ENCODE results near the gene GHRHR.

GHRHR gene

DNA sequence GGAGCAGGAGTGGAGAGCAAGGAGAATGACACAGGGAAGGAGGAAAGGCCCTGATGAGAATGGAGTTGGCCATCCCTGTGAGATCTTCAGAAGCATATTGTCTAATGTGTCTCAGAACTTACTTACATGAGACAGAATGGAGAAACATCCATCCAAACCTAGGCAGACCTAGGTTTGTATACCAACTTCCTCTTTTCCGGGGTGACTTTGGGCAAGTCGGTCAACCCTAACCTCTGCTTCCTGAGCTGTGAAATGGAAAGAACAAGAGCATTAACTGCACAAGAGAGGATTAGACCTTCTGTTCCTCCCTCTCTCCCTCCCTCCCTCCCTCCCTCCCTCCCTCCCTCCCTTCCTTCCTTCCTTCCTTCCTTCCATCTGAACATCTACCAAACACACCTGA, 4.5 kb downstream of the GHRHR start:
- DNase-seq (ENCODE audit: low read depth in 1 of 2, low spot score in 1 of 2) = no peak

DNA sequence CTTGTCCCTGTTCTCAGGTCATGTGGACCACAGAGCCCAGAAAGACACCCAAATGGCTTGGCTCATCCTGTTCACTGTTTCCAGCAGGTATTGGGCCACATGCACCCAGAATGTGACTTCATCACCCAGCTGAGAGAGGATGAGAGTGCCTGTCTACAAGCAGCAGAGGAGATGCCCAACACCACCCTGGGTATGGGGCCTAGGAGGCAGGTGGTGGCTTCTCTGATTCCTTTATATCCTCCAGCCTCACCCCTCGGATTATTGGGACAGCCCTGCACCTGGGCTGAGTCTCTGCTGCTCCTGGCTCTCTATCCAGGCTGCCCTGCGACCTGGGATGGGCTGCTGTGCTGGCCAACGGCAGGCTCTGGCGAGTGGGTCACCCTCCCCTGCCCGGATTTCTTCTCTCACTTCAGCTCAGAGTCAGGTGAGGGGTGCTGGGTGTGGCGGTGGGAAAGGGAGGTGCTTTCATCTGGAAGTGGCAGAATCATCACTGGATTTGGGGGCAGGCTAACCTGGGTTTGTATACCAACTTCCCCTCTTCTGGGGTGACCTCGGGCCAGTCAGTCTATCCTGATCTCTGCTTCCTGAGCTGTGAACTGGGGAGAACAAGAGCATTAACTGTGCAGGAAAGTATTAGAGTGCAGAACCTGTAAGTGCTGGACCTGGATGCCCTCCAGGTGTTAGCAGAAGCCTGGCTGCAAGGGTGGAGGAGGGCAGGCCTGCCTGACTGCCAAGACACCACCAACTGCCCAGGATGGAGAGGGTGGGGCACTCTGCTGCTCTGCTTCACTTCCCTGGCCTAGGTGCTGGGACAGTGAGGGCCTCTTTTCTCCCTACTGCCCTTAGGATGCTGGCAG, 5.2 kb downstream of the GHRHR start:
- no peak for DNase-seq (ENCODE audit: low read depth in 1 of 2, low spot score in 1 of 2)

DNA sequence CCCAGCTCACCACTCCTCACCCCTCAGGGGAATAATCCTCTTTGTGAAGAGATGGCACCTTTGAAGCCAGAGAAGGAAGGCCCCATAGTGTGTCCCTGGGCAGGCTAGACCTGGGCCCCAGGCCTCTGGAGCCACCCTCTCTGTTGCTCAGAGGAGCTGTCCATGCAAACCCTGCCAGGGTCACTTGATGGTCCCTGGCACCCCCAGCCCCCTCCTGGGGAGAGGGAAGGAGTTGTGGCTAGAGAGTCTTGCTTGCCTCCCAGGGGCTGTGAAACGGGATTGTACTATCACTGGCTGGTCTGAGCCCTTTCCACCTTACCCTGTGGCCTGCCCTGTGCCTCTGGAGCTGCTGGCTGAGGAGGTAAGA, 5.8 kb downstream of the GHRHR start:
- no peak for DNase-seq (ENCODE audit: low read depth in 1 of 2, low spot score in 1 of 2)

DNA sequence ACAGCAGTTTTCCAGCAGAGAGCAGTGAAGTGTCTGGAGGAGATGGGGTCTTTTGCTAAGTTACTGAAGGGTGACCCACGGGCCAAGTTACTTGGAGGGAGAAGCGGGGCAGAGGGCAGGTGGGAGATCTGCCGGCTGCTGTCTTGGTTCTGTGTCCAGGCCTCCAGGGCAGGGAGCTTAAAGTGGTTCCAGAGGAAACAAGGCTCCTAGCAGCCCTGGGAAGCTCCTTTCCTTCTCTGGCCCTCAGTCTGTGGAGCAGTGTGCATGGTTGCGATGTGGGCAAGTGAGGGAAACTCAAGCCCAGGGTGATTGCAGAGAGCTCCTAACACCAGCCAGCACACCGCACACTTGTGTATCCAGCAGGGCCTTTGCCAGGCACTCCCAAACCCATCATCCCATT, 6.3 kb downstream of the GHRHR start:
- DNase-seq (ENCODE audit: low read depth in 1 of 2, low spot score in 1 of 2) = no peak

GRCh38 chr7:30970594-30971094, 6.9 kb downstream of the GHRHR start:
- DNase-seq (ENCODE audit: low read depth in 1 of 2, low spot score in 1 of 2) = no peak

GRCh38 chr7:30971440-30971839, 7.7 kb downstream of the GHRHR start:
- no peak for DNase-seq (ENCODE audit: low read depth in 1 of 2, low spot score in 1 of 2)

DNA sequence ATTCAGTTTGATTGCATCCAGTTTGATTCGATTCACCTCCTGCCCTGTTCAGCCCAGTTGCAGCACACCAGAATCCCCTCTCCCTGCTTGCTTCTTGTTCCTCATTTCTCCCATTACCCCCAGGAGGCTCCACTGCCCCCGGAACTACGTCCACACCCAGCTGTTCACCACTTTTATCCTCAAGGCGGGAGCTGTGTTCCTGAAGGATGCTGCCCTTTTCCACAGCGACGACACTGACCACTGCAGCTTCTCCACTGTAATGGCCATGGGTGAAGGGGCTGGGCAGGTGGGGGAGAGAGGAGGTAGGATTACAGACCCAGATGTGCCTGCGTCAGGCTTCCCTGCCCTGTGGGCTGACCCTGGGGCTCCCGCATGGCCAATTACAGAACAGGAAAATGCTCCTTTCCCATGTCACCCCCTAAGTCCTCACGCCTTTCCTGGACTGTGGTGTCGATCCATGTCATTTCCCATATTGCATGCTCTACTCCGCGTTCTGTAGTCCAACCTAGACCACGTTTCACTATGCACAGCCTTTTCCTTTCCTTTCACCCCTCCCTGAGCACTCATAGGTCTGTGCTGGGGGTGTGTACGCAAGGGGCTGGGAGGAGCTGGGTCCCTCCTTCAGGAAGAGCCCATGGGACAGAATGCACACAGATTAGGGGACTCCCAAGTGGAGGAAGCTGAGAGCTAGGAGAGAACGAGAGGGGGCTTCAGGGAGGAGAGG, 8.2 kb downstream of the GHRHR start:
- DNase-seq (ENCODE audit: low read depth in 1 of 2, low spot score in 1 of 2) = no peak

GRCh38 chr7:30973292-30973691, 9.5 kb downstream of the GHRHR start:
- no peak for DNase-seq (ENCODE audit: low read depth in 1 of 2, low spot score in 1 of 2)

DNA sequence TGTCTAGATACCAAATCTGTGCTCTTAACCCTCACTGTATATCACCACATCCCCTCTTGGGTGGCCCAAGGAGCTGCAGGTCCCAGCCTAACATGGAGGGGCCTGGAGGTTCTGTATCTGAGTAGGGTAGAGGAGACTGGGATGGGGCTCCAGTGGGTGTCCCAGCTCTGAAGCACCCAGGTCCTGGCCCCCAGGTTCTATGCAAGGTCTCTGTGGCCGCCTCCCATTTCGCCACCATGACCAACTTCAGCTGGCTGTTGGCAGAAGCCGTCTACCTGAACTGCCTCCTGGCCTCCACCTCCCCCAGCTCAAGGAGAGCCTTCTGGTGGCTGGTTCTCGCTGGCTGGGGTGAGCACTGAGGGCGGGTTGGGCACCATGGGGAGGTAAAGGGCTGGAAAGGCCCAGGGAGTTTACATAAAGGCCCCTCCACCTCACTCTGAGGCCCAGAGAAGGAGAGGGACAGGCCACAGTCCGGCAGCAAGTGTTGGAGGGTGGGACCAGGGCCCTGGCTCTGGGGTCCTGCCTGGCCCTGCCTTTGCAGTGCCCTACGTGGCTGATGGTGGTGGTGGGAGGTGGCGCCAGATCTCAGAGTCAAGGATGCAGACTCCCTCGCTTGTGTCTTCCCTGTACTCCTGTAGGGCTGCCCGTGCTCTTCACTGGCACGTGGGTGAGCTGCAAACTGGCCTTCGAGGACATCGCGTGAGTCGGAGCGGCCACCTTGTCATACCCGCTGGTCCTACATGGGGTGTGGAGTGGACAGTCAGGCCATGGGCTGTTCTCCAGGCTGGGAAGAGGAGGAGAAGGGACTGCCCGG, 10.2 kb downstream of the GHRHR start:
- no peak for DNase-seq (ENCODE audit: low read depth in 1 of 2, low spot score in 1 of 2)

DNA sequence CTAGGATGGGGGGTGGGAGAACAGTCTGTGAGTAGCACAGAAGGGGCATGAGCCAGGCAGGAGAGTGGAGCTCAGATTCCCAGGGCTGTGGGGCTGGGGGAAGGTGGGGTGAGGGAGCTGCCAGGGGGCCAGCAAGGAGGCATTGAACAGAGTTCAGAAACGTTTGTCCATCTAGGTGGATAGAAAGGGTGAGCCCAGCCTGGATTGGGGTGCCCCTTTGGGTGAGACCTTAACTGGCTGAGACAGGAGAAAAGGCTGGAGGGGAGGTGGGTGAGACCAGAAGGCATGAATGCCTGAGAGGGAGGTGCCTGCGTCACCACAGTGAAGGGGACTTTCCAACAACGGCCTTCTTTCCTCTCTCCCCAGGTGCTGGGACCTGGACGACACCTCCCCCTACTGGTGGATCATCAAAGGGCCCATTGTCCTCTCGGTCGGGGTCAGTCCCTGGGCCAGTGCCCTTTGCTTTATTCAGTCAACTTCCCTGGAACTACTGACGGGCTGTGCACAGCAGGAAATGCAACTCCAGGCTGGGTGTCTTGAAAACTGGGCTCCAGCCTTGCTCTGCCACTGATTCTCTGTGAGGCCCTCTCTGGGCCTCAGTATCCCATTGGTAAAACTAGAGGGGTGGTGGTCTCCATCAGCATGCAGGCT, 11.0 kb downstream of the GHRHR start:
- DNase-seq (ENCODE audit: low read depth in 1 of 2, low spot score in 1 of 2) = no peak

GRCh38 chr7:30975256-30975899, 11.6 kb downstream of the GHRHR start:
- DNase-seq (ENCODE audit: low read depth in 1 of 2, low spot score in 1 of 2) = no peak

DNA sequence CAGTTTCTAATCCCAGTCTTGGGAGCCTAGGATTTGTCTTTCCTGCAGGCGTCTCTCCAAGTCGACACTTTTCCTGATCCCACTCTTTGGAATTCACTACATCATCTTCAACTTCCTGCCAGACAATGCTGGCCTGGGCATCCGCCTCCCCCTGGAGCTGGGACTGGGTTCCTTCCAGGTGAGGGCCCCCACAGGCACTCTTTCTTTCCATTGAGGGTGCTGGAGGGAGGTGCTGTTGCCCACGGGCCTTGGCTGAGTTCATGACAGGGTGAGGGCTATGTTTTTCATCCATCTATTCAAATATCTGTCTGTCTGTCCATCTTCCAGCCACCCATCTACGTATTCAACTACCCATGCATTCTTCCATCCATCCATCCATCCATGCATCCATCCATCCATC, 12.6 kb downstream of the GHRHR start:
- DNase-seq (ENCODE audit: low read depth in 1 of 2, low spot score in 1 of 2) = no peak

GRCh38 chr7:30977222-30977621, 13.5 kb downstream of the GHRHR start:
- DNase-seq (ENCODE audit: low read depth in 1 of 2, low spot score in 1 of 2) = no peak

GRCh38 chr7:30977896-30978564, 14.3 kb downstream of the GHRHR start:
- DNase-seq (ENCODE audit: low read depth in 1 of 2, low spot score in 1 of 2) = no peak

DNA sequence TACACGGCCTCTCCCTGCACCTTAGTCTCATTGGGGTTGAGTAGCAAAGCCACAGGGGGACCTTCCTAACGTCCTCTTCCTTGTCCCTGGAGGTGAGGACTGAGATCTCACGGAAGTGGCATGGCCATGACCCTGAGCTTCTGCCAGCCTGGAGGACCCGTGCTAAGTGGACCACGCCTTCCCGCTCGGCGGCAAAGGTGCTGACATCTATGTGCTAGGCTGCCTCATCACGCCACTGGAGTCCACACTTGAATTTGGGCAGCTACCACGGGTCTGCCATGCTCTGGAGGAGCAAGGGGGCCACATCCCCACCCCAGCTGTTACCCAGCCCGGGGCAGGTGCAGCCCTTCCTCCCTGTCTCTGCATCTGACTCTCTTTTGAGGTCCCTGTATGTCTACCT, 15.3 kb downstream of the GHRHR start:
- DNase-seq (ENCODE audit: low read depth in 1 of 2, low spot score in 1 of 2) = no peak

- DNase-seq (ENCODE audit: low read depth in 1 of 2, low spot score in 1 of 2) = no peak
Observed at GRCh38 chr7:30980194-30980593, 16.4 kb downstream of the GHRHR start.

GRCh38 chr7:30980751-30981150, 17.0 kb downstream of the GHRHR start:
- no peak for DNase-seq (ENCODE audit: low read depth in 1 of 2, low spot score in 1 of 2)

DNA sequence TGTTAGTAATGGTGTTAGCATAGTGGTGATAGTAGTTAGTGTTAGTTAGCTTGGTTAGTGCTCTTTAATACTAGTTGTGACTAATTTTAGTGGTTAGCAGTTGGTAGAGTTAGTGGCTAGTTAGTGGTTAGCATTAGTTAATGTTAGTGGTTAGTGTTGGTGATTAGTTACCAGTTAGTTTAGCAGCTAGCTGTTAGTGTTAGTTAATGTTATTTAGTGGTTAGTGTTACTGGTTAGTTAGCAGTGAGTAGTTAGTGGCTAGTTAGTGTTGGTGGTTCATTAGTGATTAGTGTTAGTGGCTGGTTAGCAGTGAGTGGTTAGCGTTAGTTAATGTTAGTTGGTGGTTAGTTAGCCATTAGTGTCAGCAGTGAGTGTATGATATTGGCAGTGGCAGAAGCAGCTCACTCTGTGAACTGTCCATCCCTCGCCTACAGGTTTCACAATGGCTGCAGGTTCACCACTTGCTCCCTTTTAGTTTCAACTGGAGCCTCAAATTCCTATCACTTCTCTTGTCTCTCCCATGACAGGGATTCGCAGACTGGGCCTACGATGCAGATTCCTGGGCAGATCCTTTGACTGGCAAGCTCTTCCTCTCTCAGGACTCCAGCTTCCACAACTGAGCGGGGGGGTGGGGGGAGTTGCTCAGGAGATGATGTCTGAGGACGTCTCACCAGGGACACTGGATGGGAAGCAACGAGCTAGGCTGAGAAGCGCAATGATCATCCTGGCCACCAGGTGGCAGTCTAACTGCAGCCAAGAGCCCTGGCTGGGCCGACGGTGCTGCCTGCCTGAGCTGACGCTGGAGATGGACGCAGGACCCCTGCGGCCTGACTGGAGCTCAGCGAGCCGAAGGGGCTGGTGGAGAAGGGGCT, 19.5 kb downstream of the GHRHR start:
- DNase-seq (ENCODE audit: low read depth in 1 of 2, low spot score in 1 of 2) = peak; percentile 57

DNA sequence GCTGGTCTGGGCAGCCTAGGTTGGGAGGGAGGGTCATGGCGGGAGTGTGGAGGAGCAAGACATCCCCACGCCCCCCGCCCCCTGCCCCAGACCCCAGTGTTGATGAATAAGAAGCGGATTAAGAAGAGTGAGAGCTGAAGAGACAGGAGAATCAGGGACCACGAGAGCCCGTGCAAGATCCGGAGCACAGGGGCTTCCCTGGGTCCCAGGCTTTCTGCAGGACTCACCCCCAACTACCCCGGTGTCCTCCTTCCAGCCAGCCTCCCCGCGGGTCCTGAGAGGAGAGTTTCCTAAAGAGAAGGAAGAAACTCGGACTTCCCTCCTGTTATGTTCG, 20.1 kb downstream of the GHRHR start:
- DNase-seq (ENCODE audit: low read depth in 1 of 2, low spot score in 1 of 2) = no peak

Data from activated T-helper 1 cell treated with anti-CD3 and anti-CD28 coated beads, Interleukin-2, amount 50 U/mL, for 16 hours (primary cell).